ENCODE data around the gene MITF.

DNA sequence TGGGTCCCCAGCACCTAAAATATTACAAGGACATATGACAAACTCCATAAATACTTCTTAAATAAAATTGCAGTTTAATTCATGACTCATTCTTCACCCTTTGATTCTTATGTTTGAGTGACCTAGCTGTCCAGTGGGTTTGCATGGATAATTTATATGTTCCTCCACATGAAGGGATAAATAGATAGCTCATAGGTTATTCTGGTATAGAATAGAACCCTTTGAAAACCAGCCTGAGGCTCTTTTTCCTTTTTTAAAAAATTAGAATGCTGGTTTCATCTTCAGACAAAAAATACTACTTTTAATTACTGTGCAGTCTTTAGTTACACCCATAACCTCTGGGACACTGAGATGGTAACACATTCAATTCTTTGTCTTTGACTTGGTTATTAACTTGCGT, 163.1 kb downstream of the MITF start:
- TF ChIP-seq, protein P1, sequence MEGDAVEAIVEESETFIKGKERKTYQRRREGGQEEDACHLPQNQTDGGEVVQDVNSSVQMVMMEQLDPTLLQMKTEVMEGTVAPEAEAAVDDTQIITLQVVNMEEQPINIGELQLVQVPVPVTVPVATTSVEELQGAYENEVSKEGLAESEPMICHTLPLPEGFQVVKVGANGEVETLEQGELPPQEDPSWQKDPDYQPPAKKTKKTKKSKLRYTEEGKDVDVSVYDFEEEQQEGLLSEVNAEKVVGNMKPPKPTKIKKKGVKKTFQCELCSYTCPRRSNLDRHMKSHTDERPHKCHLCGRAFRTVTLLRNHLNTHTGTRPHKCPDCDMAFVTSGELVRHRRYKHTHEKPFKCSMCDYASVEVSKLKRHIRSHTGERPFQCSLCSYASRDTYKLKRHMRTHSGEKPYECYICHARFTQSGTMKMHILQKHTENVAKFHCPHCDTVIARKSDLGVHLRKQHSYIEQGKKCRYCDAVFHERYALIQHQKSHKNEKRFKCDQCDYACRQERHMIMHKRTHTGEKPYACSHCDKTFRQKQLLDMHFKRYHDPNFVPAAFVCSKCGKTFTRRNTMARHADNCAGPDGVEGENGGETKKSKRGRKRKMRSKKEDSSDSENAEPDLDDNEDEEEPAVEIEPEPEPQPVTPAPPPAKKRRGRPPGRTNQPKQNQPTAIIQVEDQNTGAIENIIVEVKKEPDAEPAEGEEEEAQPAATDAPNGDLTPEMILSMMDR (IDR thresholded peaks at IDR 0.05): no peak
- TF ChIP-seq POLR2A (IDR thresholded peaks at IDR 0.05): no peak
